Stimulated activated CD8-positive, alpha-beta memory T cell treated with anti-CD3 and anti-CD28 coated beads, Interleukin-4, amount 100 ng/mL, for 24 hours (primary cell): ENCODE data around the gene ABCA4.

Experiments used
- DNase-seq: peaks from one replicate; pipeline ENCODE4 v3.0.0-alpha.2; 2020; ENCODE audit warnings: low read depth

ABCA4 gene

DNA sequence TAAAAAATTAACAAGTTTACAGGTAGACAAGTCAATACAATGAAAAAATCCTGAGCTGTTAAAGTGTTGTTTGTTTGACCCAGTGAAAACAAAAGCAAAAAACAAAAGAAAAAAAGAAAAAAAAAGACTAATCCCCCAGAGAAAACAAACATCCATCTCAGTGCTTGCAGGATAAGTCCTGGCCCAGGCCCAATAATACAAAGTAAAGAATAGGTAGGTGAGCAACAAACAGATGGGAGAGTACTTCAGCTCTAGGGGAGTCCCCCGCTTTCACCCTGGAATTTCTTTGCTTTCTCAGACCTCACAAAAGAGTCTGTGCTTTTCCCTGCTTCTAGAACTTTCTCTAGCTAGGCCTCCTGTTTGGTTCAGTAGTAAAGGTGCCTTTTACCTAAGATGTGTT is 70.3 kb downstream of the ABCA4 start:
- DNase-seq = no peak

DNA sequence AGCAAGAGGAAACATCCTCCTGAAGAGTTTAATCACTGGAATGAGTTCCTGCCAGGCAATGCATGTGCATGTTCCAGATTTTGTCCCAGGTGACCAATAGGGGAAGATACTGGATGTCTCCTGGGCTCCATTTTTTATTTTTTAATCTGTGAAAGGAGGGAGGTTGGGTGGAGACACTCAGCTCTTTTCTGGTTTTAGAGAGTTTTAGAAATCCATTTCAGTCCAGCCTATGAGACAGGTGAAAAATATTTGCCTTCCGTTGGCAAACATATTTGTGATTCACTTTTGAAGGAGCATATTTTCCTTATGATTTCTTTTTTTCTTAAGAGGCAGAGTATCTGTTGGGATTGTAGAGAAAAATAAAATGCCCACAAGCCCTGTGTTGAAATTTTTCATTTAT is 70.7 kb downstream of the ABCA4 start:
- DNase-seq = no peak

DNA sequence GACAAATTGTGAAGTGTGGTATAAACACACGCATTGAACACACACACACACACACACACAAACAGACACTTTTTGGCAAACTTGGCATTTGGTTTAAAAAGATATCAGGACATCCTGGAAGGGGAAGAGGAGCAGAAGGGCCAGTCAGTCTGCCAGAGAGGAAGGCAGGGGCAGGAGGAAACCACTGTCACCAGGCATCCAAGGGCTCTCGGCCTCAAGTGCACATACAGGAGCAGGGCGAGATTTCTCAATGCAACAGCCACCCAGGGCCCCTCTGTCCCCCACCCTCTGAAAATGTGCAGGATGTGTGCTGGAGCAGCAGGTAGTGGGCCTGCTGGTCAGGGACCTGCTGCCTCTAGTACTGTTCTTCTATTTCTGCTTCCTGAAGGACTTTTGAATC is 71.2 kb downstream of the ABCA4 start:
- no peak for DNase-seq

DNA sequence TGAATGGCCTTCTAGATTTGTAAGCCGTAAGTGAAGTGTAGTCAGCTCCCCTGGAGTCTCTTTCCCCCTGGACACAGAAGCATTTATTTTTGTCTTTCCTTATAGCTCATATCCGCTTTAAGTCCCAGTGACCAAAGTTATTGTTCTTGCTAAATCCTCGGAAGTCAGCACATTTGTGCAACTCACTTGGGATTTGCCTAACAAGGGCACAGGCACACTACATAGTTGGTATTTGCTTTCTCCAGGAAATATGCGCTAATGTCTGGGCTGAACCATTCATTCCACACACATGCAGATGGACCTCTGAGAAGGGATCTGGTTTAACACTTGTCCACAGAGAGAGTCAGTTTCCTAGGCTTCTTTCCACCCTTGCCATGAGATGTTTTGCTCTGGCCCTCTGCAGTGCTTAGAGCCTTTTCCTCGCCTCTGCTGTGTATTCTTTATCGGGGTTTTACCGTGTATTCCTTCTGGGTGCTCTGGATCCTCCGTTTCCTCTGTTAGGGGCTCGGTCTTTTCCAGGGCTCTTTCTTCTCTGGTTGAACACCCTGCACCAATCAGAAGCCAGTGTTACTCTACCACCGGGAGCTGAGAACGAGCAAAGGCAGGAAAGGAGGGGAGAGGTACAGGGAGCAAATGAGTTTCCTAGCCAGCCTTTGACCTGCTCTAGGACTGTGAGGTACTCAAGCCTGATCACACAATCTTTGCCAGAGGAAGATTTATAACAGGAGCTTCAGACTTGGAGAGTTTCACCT is 72.4 kb downstream of the ABCA4 start:
- DNase-seq = no peak

DNA sequence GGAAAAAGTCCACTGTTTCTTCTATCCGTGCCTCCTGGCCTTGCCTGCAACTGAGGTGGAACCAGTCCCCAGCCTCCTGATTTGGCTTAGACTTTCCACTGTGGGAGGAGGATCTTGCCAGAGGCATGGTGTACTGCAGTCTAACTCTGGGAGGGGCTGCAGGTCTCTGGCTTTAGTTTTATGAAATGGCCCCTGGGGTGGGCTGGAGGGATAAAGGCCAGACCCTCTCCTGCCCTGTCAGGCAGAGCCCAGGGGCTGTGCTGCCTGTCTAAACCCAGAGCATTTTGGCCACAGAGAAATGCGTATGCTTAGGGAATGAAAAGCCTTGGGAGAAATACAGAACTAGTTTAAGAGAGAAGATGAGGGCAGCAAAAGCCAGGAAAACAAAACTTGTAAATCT is 73.0 kb downstream of the ABCA4 start:
- no peak for DNase-seq

DNA sequence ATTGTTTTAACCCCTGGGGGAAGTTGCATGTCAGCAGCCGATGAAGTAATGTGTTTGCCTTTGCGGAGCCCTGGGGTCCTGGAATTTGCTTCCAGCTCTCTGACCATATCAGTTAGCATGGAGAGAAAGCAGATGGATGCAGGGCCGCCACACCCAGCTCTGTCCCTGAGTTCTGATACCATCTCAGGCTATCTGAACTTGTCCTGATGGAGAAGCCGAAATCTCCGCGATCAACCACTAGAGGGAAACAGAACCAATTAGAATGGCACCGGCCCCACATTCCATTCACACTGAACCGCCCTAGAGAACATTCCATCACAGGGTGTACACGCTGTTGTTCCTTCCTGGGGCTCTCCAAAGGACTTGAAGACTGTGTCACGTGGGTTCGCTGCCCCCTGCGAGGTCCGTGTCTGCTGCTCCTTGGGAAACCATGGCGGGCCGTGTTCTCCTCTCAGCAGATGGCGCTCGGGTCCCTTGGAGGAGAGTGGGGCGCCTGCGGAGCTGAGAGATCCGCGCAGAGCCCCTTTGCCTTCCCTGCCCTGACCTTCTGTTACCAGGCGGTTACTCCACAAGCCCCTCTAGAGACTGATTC is 75.4 kb downstream of the ABCA4 start:
- peak; percentile 4 for DNase-seq

DNA sequence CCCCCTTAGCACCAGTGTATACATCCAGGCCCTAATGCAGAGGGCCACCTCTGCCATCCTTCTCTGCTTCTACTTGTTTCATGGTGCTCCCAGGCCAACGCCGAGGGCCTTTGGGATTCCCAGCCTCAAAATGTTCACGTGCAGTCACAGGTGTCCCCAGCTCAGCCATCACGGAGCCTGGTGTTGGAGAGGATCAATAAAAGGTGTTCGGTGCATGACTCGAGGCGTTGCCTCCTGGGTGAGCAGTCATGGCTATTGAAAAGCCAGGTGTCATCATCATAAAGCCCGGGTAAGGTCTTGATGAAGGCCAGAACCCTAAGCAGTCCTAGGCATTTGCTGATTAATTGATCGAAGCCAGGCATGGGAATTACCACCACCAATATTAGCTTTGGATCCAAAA is 76.1 kb downstream of the ABCA4 start:
- DNase-seq = no peak

DNA sequence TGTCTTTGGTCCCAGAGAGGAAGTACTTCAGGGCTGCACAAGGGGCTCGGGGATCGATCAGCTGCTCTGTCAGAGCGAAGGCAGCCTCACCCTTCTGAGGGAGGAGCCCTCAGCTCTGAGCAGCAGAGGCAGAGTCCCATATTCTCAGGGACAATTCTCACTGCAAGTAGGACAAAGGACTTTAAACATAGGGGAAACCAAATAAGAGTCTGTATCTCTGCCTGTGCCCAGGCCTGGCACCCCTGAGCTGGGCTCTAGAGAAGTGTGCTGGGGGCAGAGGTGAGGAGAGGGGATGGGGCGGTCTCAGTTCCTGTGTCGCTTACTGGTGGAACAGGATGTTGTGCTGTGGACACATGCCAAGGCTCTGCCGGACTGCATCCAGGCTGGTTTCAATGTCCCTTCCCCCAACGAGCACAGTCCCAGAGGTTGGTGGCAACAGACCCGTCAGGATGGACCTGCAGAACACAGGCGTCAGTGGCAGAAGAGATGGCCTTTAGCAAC is 76.6 kb downstream of the ABCA4 start:
- DNase-seq = no peak

DNA sequence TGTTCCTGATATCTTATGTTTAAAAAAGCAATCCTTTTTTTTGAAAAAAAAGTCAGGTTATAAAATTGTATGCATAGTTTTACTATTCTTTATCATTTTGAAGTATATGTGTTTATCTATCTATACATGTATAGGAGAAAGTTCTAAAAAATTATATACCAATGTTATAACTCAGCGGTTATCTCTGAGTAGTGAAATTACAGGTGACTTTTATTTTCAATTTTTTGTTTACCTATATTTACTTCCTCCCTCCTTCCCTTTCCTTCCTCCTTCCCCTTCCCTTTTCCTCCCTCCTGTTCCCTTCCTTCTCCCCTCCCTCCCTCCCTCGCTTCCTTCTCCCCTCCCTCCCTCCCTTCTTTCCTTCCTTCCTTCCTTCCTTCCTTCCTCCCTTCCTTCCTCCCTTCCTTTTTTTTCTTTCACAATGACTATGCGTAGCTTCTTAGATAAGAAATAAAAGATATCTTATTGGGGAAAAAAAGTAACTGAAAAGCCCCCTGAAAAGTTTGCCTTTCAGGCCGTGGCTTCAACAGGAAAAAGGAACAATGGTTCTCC is 77.1 kb downstream of the ABCA4 start:
- no peak for DNase-seq

DNA sequence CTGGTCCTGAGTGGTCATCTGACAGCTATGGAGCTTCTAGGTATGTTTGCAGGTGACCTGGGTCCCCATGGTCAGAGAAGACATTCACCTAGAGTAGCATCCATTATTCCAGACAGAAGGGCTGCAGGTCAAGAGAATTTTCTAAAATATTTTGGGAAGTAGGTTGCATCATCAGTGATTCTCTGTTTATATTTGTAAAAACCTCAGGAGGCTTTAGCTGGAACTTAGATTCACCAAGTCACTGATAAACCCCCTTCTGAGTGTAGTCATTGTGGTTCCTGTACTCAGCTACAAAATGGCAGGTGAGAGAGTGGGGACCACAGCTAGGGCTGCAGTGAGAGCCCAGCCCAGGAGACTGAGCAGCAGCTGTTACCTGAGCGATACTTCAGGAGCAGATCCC is 78.6 kb downstream of the ABCA4 start:
- DNase-seq = no peak

DNA sequence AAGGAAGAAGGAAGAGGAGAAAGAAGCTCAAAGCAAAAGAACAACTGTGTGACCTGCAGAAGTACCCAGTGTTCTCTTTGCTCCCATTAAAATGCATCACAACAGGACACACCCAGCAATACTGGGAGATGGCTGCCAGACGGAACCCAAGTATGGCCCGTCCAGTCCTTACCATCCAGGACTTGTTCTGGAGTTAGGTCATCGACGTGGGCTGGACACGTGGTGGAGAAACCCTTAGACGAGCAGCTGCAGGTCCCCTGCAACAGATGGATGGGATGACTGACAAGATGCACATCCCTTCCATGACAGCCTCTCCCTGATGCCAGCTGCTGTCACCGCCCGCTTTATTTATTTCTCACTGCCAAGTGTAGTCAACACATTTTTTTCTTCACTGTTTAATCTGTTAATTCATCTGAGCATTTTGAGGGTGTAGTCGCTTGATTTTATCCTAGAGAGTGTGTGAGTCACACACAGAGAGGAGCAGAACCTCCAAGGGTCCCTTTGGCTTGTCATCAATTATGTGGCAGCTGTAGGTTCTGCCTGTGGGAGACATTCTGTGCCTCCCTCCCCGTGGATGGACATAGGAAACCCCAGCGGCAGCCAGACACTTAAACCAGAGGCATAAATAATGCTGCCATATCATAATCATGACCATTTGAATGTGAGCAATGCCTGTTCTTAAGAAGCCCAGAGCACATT is 80.9 kb downstream of the ABCA4 start:
- DNase-seq = no peak

DNA sequence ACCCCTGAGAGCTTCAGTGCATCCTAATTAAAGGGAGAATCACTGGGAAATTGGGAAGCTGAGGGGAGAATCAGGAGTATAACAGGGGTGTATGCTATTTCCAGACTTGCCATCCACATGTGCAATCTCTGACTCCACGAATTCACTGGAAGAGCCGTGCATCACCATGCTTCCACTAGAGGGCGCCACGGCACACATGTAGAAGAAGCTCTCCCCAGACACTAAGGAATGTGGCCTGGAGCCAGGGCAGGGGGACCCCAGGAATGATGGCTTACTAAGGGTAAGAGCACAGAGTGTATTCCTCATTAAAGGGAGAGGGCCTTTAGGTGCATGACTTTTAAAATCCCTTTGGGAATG is 81.5 kb downstream of the ABCA4 start:
- DNase-seq = peak; percentile 17

DNA sequence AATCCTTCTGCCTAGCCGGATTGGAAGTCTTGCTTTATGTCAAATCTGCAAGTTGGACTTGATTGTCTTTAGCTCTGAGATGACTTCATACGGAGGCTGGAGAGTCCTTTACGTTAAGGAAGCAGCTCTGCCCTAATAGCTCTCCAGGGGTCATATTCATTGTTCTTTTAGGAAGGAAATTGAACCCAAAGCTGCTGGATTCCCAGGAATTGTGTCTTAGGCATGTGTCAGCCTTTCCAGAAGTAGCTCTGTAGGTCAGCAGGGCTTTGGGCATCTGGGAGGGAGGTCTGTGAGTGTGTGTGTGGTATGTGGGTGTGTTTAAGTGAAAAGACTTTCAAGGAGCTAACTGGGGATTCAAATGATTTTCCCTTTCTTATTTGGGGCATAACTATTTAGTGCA is 82.4 kb downstream of the ABCA4 start:
- DNase-seq = no peak

DNA sequence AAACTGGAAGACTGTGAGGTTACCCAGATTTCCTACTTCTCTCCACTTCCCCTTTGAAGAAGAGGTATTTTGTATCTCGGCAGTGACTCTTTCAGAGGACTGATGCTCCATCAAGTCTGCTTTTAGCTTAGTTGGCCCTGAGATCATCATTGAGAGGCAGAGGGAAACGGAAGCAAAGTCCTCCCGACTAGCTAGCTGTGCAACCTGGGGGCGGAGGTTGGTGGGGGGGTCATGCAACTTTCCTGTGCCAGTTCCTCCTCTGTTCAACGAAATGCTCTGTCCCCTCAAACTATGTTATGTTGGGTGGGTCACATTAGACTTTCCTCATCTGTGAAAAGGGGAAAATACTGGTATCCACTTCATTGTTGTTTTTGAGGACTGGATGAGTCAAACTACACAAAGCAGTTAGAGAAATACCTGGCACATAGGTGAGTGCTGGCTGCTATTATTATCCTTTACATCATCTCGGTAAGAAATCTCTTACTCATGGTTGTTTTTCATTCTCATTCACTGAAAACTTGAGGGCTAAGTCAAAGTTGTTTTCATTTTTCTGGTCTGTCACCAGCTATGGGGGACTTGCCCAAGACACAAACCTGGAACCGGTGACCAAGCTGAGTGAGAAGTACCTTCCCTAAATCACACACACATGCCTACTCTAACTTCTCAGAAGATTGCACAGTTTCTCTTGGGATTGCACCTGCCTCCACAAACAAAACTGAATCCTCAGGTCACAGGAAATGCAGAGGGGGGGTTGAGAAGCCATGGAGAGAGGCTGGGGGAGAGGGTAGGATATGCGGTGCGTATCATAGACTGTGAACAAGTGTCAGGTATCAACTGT is 83.3 kb downstream of the ABCA4 start:
- no peak for DNase-seq

DNA sequence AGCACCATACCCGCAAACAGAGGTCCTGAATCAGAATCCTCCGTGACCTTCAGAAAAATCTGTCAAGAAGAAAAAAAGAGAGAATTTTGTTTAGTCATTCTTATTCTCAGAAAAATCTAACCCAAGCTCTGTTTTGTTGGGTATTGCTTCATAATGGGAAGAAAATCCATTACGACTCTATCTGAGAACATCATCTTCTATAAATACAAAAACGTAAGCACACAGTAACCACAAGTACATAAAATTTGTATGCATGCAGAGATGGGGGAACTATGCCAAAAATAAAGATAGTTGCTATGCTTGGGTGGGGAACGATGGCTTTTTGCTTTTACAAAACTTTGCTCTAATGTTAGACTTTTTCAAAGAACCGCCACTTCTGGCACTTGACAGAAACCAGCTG is 84.2 kb downstream of the ABCA4 start:
- DNase-seq = no peak

DNA sequence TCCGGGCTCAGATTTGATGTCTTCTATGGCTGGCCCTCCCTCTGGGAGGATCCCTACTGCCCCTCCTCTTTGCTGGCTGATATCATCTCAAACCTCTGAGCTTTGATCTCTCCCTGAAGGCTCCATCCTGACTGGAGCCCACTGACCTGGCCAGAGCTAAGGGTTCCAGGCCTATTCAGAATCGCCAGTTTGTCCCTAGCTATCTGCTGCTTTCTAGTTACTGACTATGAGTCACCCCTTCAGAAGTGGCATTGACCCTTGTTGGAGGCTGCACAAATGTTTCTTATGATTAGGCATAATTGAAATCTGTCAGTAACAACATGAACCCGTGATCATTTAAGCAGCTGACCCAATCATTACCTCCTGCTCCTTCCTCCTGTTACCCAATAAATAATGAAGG is 87.1 kb downstream of the ABCA4 start:
- no peak for DNase-seq

DNA sequence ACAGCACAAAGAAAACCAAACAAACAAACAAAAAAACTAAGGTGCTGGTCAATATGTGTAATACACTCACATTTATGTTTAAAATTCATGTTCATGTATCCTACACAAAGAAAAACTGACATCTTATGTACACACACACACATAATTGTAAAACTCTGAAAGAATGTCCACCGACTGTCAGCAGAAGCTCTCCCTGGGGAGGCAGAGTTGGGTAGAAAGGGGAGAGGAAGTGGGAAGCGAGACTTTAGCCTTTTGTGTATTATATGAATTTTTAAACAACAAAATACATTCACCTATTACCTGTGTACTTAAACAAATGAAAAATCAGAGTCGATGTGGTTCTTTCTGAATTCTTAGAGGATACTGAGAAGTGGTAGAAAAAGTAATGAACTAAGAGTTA is 88.3 kb downstream of the ABCA4 start:
- DNase-seq = no peak

DNA sequence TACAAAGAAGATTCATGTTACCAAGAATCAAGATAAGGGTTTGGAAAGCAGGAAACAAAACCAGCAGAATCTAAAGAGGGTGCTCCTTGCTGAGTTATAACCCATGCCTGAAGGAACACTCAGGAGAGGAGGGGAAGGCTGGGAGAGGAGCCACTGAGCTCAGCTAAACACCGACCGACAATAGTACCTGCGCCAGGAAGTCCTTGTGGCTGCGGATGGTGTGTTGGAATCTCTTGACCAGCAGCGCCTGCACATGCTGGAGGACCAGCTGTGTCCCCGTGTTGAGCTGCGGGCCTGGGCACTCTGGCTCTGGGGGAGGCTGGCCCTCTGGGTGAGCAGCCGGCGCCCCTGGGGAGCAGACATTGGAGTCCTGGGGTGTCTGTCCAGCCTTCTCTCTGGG is 89.4 kb downstream of the ABCA4 start:
- no peak for DNase-seq

DNA sequence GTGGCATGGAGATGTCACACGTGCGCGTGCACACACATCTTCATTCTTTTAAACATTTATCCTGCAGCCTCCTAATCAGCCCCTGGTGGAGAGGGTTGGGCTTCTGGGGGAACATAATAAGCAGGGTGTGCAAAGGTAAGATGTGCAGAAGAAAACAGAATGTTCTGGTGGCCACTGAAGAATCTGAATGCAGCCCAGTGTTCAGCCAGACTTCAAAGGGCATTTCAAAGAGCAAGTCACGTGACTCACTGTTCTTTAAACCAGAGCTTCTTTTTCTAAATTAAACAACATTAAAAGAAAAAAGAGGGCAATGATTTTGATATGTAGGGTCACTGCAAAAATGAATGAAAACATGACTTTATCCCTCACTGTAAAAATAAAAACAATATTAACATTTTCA is 89.8 kb downstream of the ABCA4 start:
- DNase-seq = no peak

DNA sequence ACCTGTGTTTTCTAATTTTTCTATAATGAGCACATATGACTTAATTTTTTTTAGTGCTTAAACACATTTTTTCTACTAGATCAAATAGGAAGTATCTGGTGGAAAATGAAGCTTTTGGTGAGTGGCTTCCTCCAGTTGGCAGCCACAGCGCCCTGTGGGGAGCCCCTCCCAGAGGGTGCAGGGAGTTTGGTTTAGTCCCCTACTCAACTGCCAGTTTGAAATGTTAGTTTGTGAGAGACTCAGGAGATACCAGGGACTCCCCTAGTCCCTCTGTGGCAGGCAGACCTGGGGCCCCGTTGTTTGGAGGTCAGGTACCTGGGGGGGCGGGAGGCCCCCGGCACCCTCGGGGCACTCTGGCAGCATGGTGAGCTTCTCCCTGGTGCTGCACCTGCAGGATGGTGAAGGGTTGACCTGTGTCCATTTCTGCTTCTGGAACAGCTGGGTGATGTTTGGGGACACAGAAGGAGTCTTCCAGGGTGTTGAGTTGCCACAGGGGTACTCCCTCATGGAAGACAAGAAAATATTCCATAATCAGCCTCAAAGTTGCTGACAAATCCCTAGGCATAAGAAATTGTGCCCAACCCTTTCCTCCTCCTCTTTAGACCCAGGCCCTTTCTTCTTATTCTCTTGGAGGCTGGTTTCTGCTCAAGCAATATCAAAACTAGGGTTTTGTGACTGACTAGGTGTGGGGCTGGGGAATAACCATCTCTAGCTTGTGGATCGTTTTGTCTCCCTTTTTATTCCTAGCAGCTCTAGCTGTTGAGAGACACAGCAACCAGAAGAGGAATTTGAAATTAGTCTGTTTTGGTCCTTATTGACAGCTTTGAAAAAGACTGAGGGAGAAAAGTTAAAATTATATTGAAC is 91.6 kb downstream of the ABCA4 start:
- DNase-seq = no peak
